SK-N-SH treated with all-trans-retinoic acid at 6 μM for 48 hours (cell line): ENCODE measurements around the gene IZUMO3.

Experiments
- ATAC-seq: fragments of 200-7000 bp; cut with Tn5 transposase; 3 replicates; pipeline ENCODE4 v1.9.1; 2020; ENCODE audit warnings: mild to moderate bottlenecking, moderate library complexity
- ARNTL ChIP-seq: fragments of 450-650 bp; formaldehyde crosslinking; IDR thresholded peaks from 2 replicates; pipeline ENCODE4 v1.5.0; 2020; ENCODE audit warnings: low read depth, mild to moderate bottlenecking, moderate library complexity, borderline replicate concordance
- CREB5 ChIP-seq: fragments of 250-450 bp; sonication (Bioruptor Pico); IDR thresholded peaks from 2 replicates; pipeline ENCODE4 v1.5.1; 2020; ENCODE audit warnings: low read depth, mild to moderate bottlenecking, moderate library complexity
- CSDC2 ChIP-seq: fragments of 250-450 bp; sonication (Bioruptor Pico); IDR thresholded peaks from 2 replicates; pipeline ENCODE4 v1.5.0; 2020; ENCODE audit warnings: mild to moderate bottlenecking, moderate library complexity
- CSRNP3 ChIP-seq: fragments of 250-450 bp; sonication (Bioruptor Pico); IDR thresholded peaks from 2 replicates; pipeline ENCODE4 v1.5.1; 2021; ENCODE audit warnings: mild to moderate bottlenecking, moderate library complexity
- ESRRG ChIP-seq: fragments of 250-450 bp; sonication (Bioruptor Pico); IDR thresholded peaks from 2 replicates; pipeline ENCODE4 v1.6.1; 2021; ENCODE audit warnings: mild to moderate bottlenecking
- GLIS3 ChIP-seq: fragments of 250-450 bp; sonication (Bioruptor Pico); IDR thresholded peaks from 2 replicates; pipeline ENCODE4 v1.5.0; 2020; ENCODE audit warnings: mild to moderate bottlenecking, moderate library complexity
- ISL1 ChIP-seq: fragments of 250-450 bp; sonication (Bioruptor Pico); IDR thresholded peaks from 2 replicates; pipeline ENCODE4 v2.1.2; 2022; ENCODE audit warnings: mild to moderate bottlenecking, moderate library complexity
- OSR1 ChIP-seq: fragments of 250-450 bp; sonication (Bioruptor Pico); IDR thresholded peaks from 2 replicates; pipeline ENCODE4 v1.8.0; 2022; ENCODE audit warnings: moderate library complexity, mild to moderate bottlenecking, inconsistent platforms
- PATZ1 ChIP-seq: fragments of 250-450 bp; sonication (Bioruptor Pico); IDR thresholded peaks from 2 replicates; pipeline ENCODE4 v1.8.0; 2020; ENCODE audit warnings: mild to moderate bottlenecking, moderate library complexity, borderline replicate concordance
- POU6F1 ChIP-seq: fragments of 250-450 bp; sonication (Bioruptor Pico); IDR thresholded peaks from 2 replicates; pipeline ENCODE4 v1.8.0; 2021; ENCODE audit warnings: low read depth, mild to moderate bottlenecking, moderate library complexity, borderline replicate concordance
- PPARA ChIP-seq: fragments of 250-450 bp; sonication (Bioruptor Pico); IDR thresholded peaks from 2 replicates; pipeline ENCODE4 v1.5.0; 2020; ENCODE audit warnings: mild to moderate bottlenecking, borderline replicate concordance
- RARB ChIP-seq: fragments of 250-450 bp; sonication (Bioruptor Pico); IDR thresholded peaks from 2 replicates; pipeline ENCODE4 v1.8.0; 2021; ENCODE audit warnings: mild to moderate bottlenecking, moderate library complexity
- SNAI2 ChIP-seq: fragments of 250-450 bp; sonication (Bioruptor Pico); IDR thresholded peaks from 2 replicates; pipeline ENCODE4 v1.5.0; 2020; ENCODE audit warnings: mild to moderate bottlenecking, moderate library complexity
- TCF4 ChIP-seq: fragments of 250-450 bp; sonication (Bioruptor Pico); IDR thresholded peaks from 2 replicates; pipeline ENCODE4 v1.8.0; 2021; ENCODE audit warnings: mild to moderate bottlenecking, moderate library complexity, borderline replicate concordance
- TOX ChIP-seq: fragments of 250-450 bp; sonication (Bioruptor Pico); IDR thresholded peaks from 2 replicates; pipeline ENCODE4 v1.8.0; 2021; ENCODE audit warnings: mild to moderate bottlenecking, moderate library complexity, borderline replicate concordance
- TSHZ2 ChIP-seq: fragments of 250-450 bp; sonication (Bioruptor Pico); IDR thresholded peaks from 2 replicates; pipeline ENCODE4 v1.5.0; 2020; ENCODE audit warnings: mild to moderate bottlenecking, moderate library complexity
- ZC3H10 ChIP-seq: fragments of 250-450 bp; sonication (Bioruptor Pico); IDR thresholded peaks from 2 replicates; pipeline ENCODE4 v1.5.1; 2021; ENCODE audit warnings: mild to moderate bottlenecking, moderate library complexity
- ZFP3 ChIP-seq: fragments of 250-450 bp; sonication (Bioruptor Pico); IDR thresholded peaks from 2 replicates; pipeline ENCODE4 v1.5.0; 2020; ENCODE audit warnings: mild to moderate bottlenecking, moderate library complexity
- ZFP30 ChIP-seq: fragments of 450-650 bp; formaldehyde crosslinking; IDR thresholded peaks from 2 replicates; pipeline ENCODE4 v1.5.0; 2022; ENCODE audit warnings: mild to moderate bottlenecking, moderate library complexity
- ZNF565 ChIP-seq: fragments of 450-650 bp; formaldehyde crosslinking; conservative IDR thresholded peaks from 2 replicates; pipeline ENCODE4 v1.5.0; 2020; ENCODE audit warnings: low read depth, mild to moderate bottlenecking, moderate library complexity
- ZNF70 ChIP-seq: fragments of 450-650 bp; formaldehyde crosslinking; IDR thresholded peaks from 2 replicates; pipeline ENCODE4 v1.5.0; 2020; ENCODE audit warnings: mild to moderate bottlenecking, moderate library complexity
- ZNF8 ChIP-seq: fragments of 450-650 bp; formaldehyde crosslinking; IDR thresholded peaks from 2 replicates; pipeline ENCODE4 v1.5.0; 2020; ENCODE audit warnings: mild to moderate bottlenecking, moderate library complexity

IZUMO3 gene

GRCh38 chr9:24545847-24546522 lies at the start of gene IZUMO3:
IZUMO3 (minus strand) TSS chr9:24545897; CDS start chr9:24545649, 248 bp downstream.
- ATAC-seq, result no peak
- TF ChIP-seq CREB5 (CRISPR knock-in tag), result no peak
- no peak for TF ChIP-seq ZFP3 (CRISPR knock-in tag)
- no peak for TF ChIP-seq SNAI2 (CRISPR knock-in tag)
- no peak for TF ChIP-seq CSDC2 (CRISPR knock-in tag)
- no peak for TF ChIP-seq TOX (CRISPR knock-in tag)
- TF ChIP-seq PATZ1 (CRISPR knock-in tag), result no peak
- TF ChIP-seq PPARA (CRISPR knock-in tag), result no peak

GRCh38 chr9:24594234-24594850 lies 48.6 kb upstream of the IZUMO3 start:
- no peak for TF ChIP-seq ZNF565 (CRISPR knock-in tag)
- TF ChIP-seq ZFP3 (CRISPR knock-in tag), result no peak
- no peak for TF ChIP-seq GLIS3
- TF ChIP-seq ARNTL (CRISPR knock-in tag), result no peak
- no peak for TF ChIP-seq CSDC2 (CRISPR knock-in tag)
- no peak for TF ChIP-seq TSHZ2
- no peak for TF ChIP-seq ZNF70 (CRISPR knock-in tag)
- TF ChIP-seq RARB, result no peak
- TF ChIP-seq CREB5 (CRISPR knock-in tag), result no peak
- no peak for TF ChIP-seq OSR1
- no peak for TF ChIP-seq ZC3H10
- no peak for TF ChIP-seq CSRNP3 (CRISPR knock-in tag)
- TF ChIP-seq ZNF8, result no peak
- TF ChIP-seq ESRRG (CRISPR knock-in tag), result no peak
- TF ChIP-seq PPARA (CRISPR knock-in tag), result no peak
- no peak for TF ChIP-seq ZFP30 (CRISPR knock-in tag)
- TF ChIP-seq SNAI2 (CRISPR knock-in tag), result no peak
- no peak for TF ChIP-seq POU6F1
- no peak for TF ChIP-seq TCF4 (CRISPR knock-in tag)
- TF ChIP-seq ISL1 (CRISPR knock-in tag), result no peak
- no peak for ATAC-seq
